ENCODE data around the gene RHOF. TPM values are rescaled to one million over a fixed set of nuclear protein-coding genes. Genes with fewer than 3 reads are reported as not detected.

RHOF gene
- total RNA-seq, 1 donor from 2014 or later = 41.0 TPM

DNA sequence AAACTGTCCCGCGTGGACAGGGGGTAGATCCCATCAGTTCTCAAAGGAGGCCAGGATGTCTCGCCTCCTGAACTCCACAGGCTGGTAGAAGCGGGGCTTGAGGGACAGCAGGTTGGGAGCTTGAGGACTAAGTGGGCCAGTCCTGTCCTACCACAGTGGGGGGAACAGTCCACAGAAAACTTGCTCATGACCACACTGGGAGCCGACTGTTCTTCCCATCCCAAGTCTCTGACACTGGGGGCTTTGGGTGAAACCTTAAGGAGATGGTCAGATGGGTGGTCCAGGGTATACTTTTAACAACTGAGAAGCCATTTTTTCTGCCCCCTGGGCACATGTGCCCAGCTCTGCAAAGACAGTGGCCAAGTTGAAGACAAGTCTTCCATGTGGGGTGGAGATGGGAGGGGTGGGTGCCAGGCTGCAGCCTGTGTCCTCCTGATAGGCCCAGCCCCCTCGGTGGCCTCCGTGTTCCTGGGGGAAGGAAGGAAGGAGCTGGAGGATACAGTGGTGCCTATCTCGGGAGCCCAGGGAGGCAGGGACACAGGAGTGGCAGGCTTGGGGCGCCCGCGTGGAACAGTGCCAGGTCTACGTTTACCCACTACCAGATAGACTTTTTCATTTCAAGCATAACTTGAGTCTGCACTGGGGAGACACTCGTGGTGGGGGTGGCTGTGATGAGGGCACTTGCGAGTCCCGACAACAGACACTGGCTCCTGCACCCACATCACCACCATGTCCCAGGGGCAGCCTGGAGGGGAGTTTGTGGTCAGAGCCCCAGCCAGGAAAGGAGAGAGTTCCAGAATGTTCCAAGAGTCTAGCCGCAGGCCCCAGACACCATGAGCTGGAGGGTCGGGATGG is 14.7 kb downstream of the RHOF start:
- Histone ChIP-seq H3K9me3 (no peaks in the 10 kb centered on the region), H3K36me3 (no peaks in the 10 kb centered on the region), H3K4me1 (peaks cover 15% of the 10 kb centered on the region), H3K27me3 (no peaks in the 10 kb centered on the region), H3K27ac (peak overlapping the region; percentile 24), H3K4me3 (no peak overlapping the region)
- intact Hi-C loops (cut with DNase I) = loop anchor here (10.0 kb wide), 1 partner anchor 74 kb away; no protein-coding TSS in a partner anchor
- ATAC-seq (no peak), DNase-seq (no peak)
- no peak for TF ChIP-seq CTCF (IDR thresholded peaks at IDR 0.05)

DNA sequence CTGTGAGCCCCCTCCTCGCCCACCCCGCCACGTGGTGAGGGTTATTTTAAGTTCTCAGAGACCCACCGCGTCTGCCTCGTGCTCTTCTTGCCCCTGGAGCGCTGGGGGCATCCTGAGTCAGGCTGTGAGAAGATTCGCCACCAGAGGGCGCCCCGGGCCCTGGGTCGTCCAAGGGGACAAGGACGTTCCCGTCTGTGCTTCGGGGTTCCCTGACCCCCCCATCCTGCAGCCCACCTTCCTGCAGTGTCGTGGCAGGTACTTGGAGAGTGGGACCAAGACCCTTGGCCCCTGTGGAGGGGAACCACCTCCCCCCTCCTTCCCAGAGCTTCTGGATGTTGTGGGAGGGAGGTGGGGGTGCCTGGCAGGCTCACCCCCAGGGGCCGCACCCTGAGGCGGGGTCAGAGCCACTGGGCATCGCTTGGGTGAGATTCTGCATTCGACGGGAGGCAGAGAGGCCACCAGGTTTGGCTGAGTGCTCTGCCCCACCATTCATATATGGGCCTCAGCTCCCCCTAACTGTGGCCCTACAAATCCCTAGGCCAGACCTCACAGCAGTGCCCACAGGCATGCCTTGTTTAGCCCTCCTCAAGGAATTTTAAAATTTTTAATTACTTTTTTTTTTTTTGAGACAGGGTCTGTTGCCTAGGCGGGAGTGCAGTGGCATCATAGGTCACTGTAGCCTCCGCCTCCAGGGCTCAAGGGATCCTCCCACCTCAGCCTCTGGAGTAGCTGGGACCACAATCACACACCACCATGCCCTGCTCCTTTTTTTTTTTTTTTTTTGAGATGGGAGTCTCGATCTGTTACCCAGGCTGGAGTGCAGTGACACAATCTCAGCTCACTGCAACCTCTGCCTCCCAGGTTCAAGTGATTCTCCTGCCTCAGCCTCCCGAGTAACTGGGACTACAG is 17.0 kb downstream of the RHOF start:
- DNase-seq = peak; percentile 93
- peak; percentile 85 for TF ChIP-seq CTCF (IDR thresholded peaks at IDR 0.05)
- Histone ChIP-seq H3K36me3 (no peaks in the 10 kb centered on the region), H3K9me3 (no peaks in the 10 kb centered on the region), H3K27me3 (no peaks in the 10 kb centered on the region), H3K4me1 (peaks cover 2% of the 10 kb centered on the region), H3K4me3 (no peak overlapping the region), H3K27ac (no peak overlapping the region)
- intact Hi-C loops (cut with DNase I) = loop anchor here (10.0 kb wide), 1 partner anchor 72 kb away; no protein-coding TSS in a partner anchor
- ATAC-seq = peak; percentile 70

GRCh38 chr12:121775501-121775900 is 18.0 kb downstream of the RHOF start:
- TF ChIP-seq CTCF (IDR thresholded peaks at IDR 0.05) = no peak
- H3K4me3 ChIP-seq = no peak overlapping the region
- H3K4me1 ChIP-seq = no peaks in the 10 kb centered on the region
- no peaks in the 10 kb centered on the region for H3K9me3 ChIP-seq
- H3K27ac ChIP-seq = peak overlapping the region; percentile 42
- no peaks in the 10 kb centered on the region for H3K27me3 ChIP-seq
- DNase-seq (no peak), ATAC-seq (no peak)
- H3K36me3 ChIP-seq = no peaks in the 10 kb centered on the region
- intact Hi-C loops (cut with DNase I) = loop anchor here (10.0 kb wide), 1 partner anchor 71 kb away; no protein-coding TSS in a partner anchor

DNA sequence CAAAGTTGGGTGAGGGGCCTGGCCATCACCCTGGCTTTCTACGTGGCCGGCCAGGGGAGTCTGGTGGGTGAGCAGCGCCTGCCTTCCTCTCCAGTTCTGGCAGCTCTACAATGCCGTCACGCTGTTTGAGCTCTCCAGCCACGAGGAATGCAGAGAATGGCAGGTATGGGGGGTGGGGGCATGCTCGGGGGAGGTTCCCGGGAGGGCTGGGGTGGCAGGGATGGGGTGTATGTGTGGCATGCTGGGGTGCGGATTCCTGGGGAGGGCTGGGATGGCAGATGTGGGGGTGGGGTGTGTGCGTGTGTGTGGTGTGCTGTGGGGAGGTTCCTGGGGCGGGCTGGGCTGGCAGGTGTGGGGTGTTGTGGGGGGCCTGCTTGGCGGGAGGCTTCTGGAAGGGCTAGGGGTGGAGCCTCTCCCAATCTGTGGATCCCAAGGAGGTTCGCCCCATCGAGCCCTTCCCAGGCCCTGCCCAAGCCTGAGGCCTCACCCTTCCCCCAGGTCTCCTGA is 18.5 kb downstream of the RHOF start:
- peak; percentile 62 for ATAC-seq
- peak; percentile 74 for DNase-seq
- intact Hi-C loops (cut with DNase I) = loop anchor here (10.0 kb wide), 1 partner anchor 70 kb away; no protein-coding TSS in a partner anchor
- H3K36me3 ChIP-seq = no peaks in the 10 kb centered on the region
- no peaks in the 10 kb centered on the region for H3K9me3 ChIP-seq
- H3K4me1 ChIP-seq = no peaks in the 10 kb centered on the region
- peak overlapping the region; percentile 51 for H3K27ac ChIP-seq
- no peak overlapping the region for H3K4me3 ChIP-seq
- no peak for TF ChIP-seq CTCF (IDR thresholded peaks at IDR 0.05)
- H3K27me3 ChIP-seq = no peaks in the 10 kb centered on the region

GRCh38 chr12:121773011-121773777 is 20.3 kb downstream of the RHOF start:
- intact Hi-C loops (cut with DNase I) = loop anchor here (10.0 kb wide), 1 partner anchor 68 kb away; no protein-coding TSS in a partner anchor
- Histone ChIP-seq H3K4me3 (no peak overlapping the region), H3K36me3 (no peaks in the 10 kb centered on the region), H3K4me1 (no peaks in the 10 kb centered on the region), H3K9me3 (no peaks in the 10 kb centered on the region), H3K27ac (peak overlapping the region; percentile 51), H3K27me3 (no peaks in the 10 kb centered on the region)
- peak; percentile 88 for ATAC-seq
- TF ChIP-seq CTCF (IDR thresholded peaks at IDR 0.05) = peak; percentile 75
- peak; percentile 89 for DNase-seq
